Measurements from ENCODE around the gene PNMT.
"Not testable (repeated sequence)": the region's sequence is repeated elsewhere in the genome, so short reads cannot be mapped to it uniquely, and the experiment has no call there.

Gene PNMT

GRCh38 chr17:39702901-39703893 is 34.9 kb downstream of the PNMT start:
- peaks cover 21% of the 10 kb centered on the region for H3K4me1 ChIP-seq (ENCODE audit: insufficient read depth, low read length)
- no peak overlapping the region for H3K4me3 ChIP-seq (ENCODE audit: low read depth in 1 of 2, low read length in 2 of 2)
- peaks cover 9% of the 10 kb centered on the region for H3K36me3 ChIP-seq (ENCODE audit: insufficient read depth, low read length)
- H3K27ac ChIP-seq (ENCODE audit: low read depth, low read length), result no peak overlapping the region
- H3K27me3 ChIP-seq (ENCODE audit: control insufficient read depth in 1 of 2, insufficient read depth in 2 of 2, low read length in 2 of 2), result no peaks in the 10 kb centered on the region
- H3K9ac ChIP-seq (ENCODE audit: low read length), result no peak overlapping the region
- no peaks in the 10 kb centered on the region for H3K9me3 ChIP-seq (ENCODE audit: low read length)

- no peaks in the 10 kb centered on the region for H3K9me3 ChIP-seq (ENCODE audit: low read length)
- peaks cover 16% of the 10 kb centered on the region for H3K36me3 ChIP-seq (ENCODE audit: insufficient read depth, low read length)
- H3K27ac ChIP-seq (ENCODE audit: low read depth, low read length), result no peak overlapping the region
- no peak overlapping the region for H3K9ac ChIP-seq (ENCODE audit: low read length)
- peaks cover 21% of the 10 kb centered on the region for H3K4me1 ChIP-seq (ENCODE audit: insufficient read depth, low read length)
- no peaks in the 10 kb centered on the region for H3K27me3 ChIP-seq (ENCODE audit: control insufficient read depth in 1 of 2, insufficient read depth in 2 of 2, low read length in 2 of 2)
- no peak overlapping the region for H3K4me3 ChIP-seq (ENCODE audit: low read depth in 1 of 2, low read length in 2 of 2)
These were observed 35.7 kb downstream of the PNMT start for GRCh38 chr17:39703913-39704312.

GRCh38 chr17:39704821-39705551 is 36.7 kb downstream of the PNMT start:
- no peaks in the 10 kb centered on the region for H3K9me3 ChIP-seq (ENCODE audit: low read length)
- H3K4me3 ChIP-seq (ENCODE audit: low read depth in 1 of 2, low read length in 2 of 2), result no peak overlapping the region
- no peak overlapping the region for H3K27ac ChIP-seq (ENCODE audit: low read depth, low read length)
- peaks cover 26% of the 10 kb centered on the region for H3K36me3 ChIP-seq (ENCODE audit: insufficient read depth, low read length)
- H3K27me3 ChIP-seq (ENCODE audit: control insufficient read depth in 1 of 2, insufficient read depth in 2 of 2, low read length in 2 of 2), result no peaks in the 10 kb centered on the region
- peaks cover 15% of the 10 kb centered on the region for H3K4me1 ChIP-seq (ENCODE audit: insufficient read depth, low read length)
- no peak overlapping the region for H3K9ac ChIP-seq (ENCODE audit: low read length)

DNA sequence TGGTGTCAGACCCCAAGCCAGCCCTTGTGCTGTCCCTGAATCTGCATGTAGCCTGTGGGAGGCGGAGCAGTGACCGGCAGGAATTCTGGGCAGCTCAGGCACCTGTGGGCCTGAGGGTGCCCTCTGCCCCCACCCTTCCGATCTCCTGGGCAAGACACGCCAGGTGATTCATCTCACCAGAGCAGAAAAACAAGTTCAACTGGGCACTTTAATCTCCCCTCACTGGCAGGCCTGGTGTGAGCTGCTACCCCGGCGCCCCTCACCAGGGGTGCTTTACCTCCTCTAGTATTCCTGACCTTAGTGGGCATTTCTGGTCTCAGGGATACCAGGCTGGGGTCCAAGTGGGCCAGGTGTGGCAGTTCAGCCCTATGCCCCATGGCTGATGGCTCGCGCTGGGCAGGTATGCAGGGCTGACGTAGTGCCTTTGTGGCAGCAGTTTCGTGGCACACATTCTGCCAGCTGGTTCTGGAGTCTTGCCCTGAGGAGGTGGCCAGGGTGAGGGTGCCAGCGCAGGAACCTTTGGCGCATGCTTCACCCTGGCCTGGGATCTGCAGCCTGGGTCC is 37.6 kb downstream of the PNMT start:
- H3K9ac ChIP-seq (ENCODE audit: low read length), result no peak overlapping the region
- H3K4me1 ChIP-seq (ENCODE audit: insufficient read depth, low read length), result peaks cover 14% of the 10 kb centered on the region
- H3K27me3 ChIP-seq (ENCODE audit: control insufficient read depth in 1 of 2, insufficient read depth in 2 of 2, low read length in 2 of 2), result no peaks in the 10 kb centered on the region
- H3K27ac ChIP-seq (ENCODE audit: low read depth, low read length), result no peak overlapping the region
- H3K4me3 ChIP-seq (ENCODE audit: low read depth in 1 of 2, low read length in 2 of 2), result no peak overlapping the region
- peaks cover 33% of the 10 kb centered on the region for H3K36me3 ChIP-seq (ENCODE audit: insufficient read depth, low read length)
- H3K9me3 ChIP-seq (ENCODE audit: low read length), result no peaks in the 10 kb centered on the region

DNA sequence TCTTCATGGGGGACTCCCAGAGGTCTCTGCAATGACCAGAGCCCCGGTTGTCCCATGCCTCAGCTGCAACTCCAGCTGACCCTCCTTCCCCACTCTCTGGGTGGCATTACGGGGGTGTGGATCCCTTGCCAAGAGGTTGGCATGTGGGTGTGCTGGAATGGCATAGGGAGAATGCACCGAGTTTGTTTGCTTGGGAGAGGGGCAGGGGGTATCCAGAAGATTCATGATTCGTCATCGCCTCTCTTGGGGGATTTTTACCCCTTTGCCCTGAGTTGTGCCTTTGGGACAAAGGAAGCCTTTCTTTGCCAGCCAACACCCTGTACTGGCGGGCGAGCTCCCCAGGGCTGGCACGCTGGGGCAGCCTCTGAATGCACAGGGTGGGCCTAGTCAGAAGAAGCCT is 38.1 kb downstream of the PNMT start:
- Histone ChIP-seq H3K9ac (ENCODE audit: low read length) (no peak overlapping the region), H3K27me3 (ENCODE audit: control insufficient read depth in 1 of 2, insufficient read depth in 2 of 2, low read length in 2 of 2) (no peaks in the 10 kb centered on the region), H3K9me3 (ENCODE audit: low read length) (no peaks in the 10 kb centered on the region), H3K36me3 (ENCODE audit: insufficient read depth, low read length) (peaks cover 34% of the 10 kb centered on the region), H3K27ac (ENCODE audit: low read depth, low read length) (no peak overlapping the region), H3K4me3 (ENCODE audit: low read depth in 1 of 2, low read length in 2 of 2) (no peak overlapping the region), H3K4me1 (ENCODE audit: insufficient read depth, low read length) (peaks cover 9% of the 10 kb centered on the region)

- peaks cover 8% of the 10 kb centered on the region for H3K4me1 ChIP-seq (ENCODE audit: insufficient read depth, low read length)
- no peak overlapping the region for H3K9ac ChIP-seq (ENCODE audit: low read length)
- no peak overlapping the region for H3K4me3 ChIP-seq (ENCODE audit: low read depth in 1 of 2, low read length in 2 of 2)
- H3K36me3 ChIP-seq (ENCODE audit: insufficient read depth, low read length), result peaks cover 39% of the 10 kb centered on the region
- H3K27ac ChIP-seq (ENCODE audit: low read depth, low read length), result no peak overlapping the region
- no peaks in the 10 kb centered on the region for H3K9me3 ChIP-seq (ENCODE audit: low read length)
- no peaks in the 10 kb centered on the region for H3K27me3 ChIP-seq (ENCODE audit: control insufficient read depth in 1 of 2, insufficient read depth in 2 of 2, low read length in 2 of 2)
These were observed 38.7 kb downstream of the PNMT start for GRCh38 chr17:39706921-39707337.

DNA sequence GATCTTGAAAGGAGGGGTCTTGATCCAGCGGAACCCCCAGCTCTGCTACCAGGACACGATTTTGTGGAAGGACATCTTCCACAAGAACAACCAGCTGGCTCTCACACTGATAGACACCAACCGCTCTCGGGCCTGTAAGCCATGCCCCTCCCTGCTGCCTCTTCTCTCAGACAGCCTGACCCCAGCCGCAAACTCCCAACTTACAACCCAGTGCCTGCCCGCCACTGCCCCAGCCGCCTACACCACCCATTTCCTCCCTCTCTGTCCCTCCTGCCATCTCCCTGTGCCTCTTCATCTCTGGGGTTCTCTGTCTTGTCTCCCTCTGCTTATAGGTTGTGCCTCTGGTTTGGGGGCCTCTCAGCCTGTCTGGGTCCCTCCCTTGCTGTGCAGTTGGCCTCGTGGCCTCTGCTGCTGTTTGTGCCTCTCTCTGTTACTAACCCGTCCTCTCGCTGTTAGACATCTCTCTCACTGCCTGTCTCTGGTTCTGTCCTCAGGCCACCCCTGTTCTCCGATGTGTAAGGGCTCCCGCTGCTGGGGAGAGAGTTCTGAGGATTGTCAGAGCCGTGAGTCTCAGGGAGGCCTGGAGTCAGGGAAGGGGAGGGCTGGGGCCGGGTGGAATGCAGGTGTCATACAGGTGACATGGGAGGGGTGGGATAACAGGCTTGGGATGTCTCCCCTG is 41.2 kb downstream of the PNMT start:
- H3K4me3 ChIP-seq (ENCODE audit: low read depth in 1 of 2, low read length in 2 of 2), result no peak overlapping the region
- peaks cover 7% of the 10 kb centered on the region for H3K4me1 ChIP-seq (ENCODE audit: insufficient read depth, low read length)
- H3K9me3 ChIP-seq (ENCODE audit: low read length), result no peaks in the 10 kb centered on the region
- H3K36me3 ChIP-seq (ENCODE audit: insufficient read depth, low read length), result peaks cover 52% of the 10 kb centered on the region
- no peaks in the 10 kb centered on the region for H3K27me3 ChIP-seq (ENCODE audit: control insufficient read depth in 1 of 2, insufficient read depth in 2 of 2, low read length in 2 of 2)
- H3K27ac ChIP-seq (ENCODE audit: low read depth, low read length), result no peak overlapping the region
- H3K9ac ChIP-seq (ENCODE audit: low read length), result no peak overlapping the region

GRCh38 chr17:39709998-39710964 is 42.0 kb downstream of the PNMT start:
- H3K27me3 ChIP-seq (ENCODE audit: control insufficient read depth in 1 of 2, insufficient read depth in 2 of 2, low read length in 2 of 2), result no peaks in the 10 kb centered on the region
- H3K9ac ChIP-seq (ENCODE audit: low read length), result no peak overlapping the region
- peaks cover 58% of the 10 kb centered on the region for H3K36me3 ChIP-seq (ENCODE audit: insufficient read depth, low read length)
- no peak overlapping the region for H3K4me3 ChIP-seq (ENCODE audit: low read depth in 1 of 2, low read length in 2 of 2)
- no peaks in the 10 kb centered on the region for H3K9me3 ChIP-seq (ENCODE audit: low read length)
- H3K27ac ChIP-seq (ENCODE audit: low read depth, low read length), result no peak overlapping the region
- no peaks in the 10 kb centered on the region for H3K4me1 ChIP-seq (ENCODE audit: insufficient read depth, low read length)

DNA sequence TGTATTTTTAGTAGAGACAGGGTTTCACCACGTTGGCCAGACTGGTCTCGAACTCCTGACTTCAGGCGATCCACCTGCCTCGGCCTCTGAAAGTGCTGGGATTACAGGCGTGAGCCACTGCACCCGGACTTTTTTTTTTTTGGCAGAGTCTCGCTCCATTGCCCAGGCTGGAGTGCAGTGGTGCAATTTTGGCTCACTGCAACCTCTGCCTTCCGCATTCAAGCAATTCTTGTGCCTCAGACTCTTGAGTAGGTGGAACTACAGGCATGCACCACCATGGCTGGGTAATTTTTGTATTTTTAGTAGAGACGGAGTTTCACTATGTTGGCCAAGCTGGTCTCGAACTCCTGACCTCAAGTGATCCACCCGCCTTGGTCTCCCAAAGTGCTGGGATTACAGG is 42.8 kb downstream of the PNMT start:
- H3K27me3 ChIP-seq (ENCODE audit: control insufficient read depth in 1 of 2, insufficient read depth in 2 of 2, low read length in 2 of 2); H3K4me3 ChIP-seq (ENCODE audit: low read depth in 1 of 2, low read length in 2 of 2); H3K27ac ChIP-seq (ENCODE audit: low read depth, low read length); H3K9ac ChIP-seq (ENCODE audit: low read length); H3K9me3 ChIP-seq (ENCODE audit: low read length); H3K4me1 ChIP-seq (ENCODE audit: insufficient read depth, low read length): not testable (repeated sequence)
- peaks cover 66% of the 10 kb centered on the region for H3K36me3 ChIP-seq (ENCODE audit: insufficient read depth, low read length)

GRCh38 chr17:39711851-39712250 is 43.6 kb downstream of the PNMT start:
- Histone ChIP-seq H3K27me3 (ENCODE audit: control insufficient read depth in 1 of 2, insufficient read depth in 2 of 2, low read length in 2 of 2) (no peaks in the 10 kb centered on the region), H3K36me3 (ENCODE audit: insufficient read depth, low read length) (peaks cover 74% of the 10 kb centered on the region), H3K4me1 (ENCODE audit: insufficient read depth, low read length) (no peaks in the 10 kb centered on the region), H3K27ac (ENCODE audit: low read depth, low read length) (no peak overlapping the region), H3K9ac (ENCODE audit: low read length) (no peak overlapping the region), H3K9me3 (ENCODE audit: low read length) (no peaks in the 10 kb centered on the region), H3K4me3 (ENCODE audit: low read depth in 1 of 2, low read length in 2 of 2) (no peak overlapping the region)

Measured in muscle layer of colon (tissue), 2 donors.